Parathyroid adenoma (tissue), 2 donors: ENCODE measurements around the gene PLCD1.
A peak's percentile ranks its signal among the peaks of the same experiment; 100 is the strongest.

Experiments
- H2AFZ ChIP-seq: fragments of 300-600 bp; sonication (generic); one replicate; pipeline ENCODE4 v1.7.0; 2017; ENCODE audit warnings: antibody characterized with exemption, mild to moderate bottlenecking
- H3K27ac ChIP-seq: fragments of 300-600 bp; sonication (generic); one replicate; pipeline ENCODE4 v1.7.0; 2017
- H3K27me3 ChIP-seq: fragments of 300-600 bp; sonication (generic); one replicate; pipeline ENCODE4 v1.7.0; 2017; ENCODE audit warnings: low read length; ENCODE audit not compliant: control insufficient read depth, insufficient read depth
- H3K36me3 ChIP-seq: fragments of 300-600 bp; sonication (generic); one replicate; pipeline ENCODE4 v1.7.0; 2017; ENCODE audit warnings: low read length; ENCODE audit not compliant: control insufficient read depth, insufficient read depth
- H3K4me1 ChIP-seq: fragments of 300-600 bp; sonication (generic); one replicate; pipeline ENCODE4 v1.7.0; 2017; ENCODE audit warnings: control low read depth
- H3K4me2 ChIP-seq: fragments of 300-600 bp; sonication (generic); one replicate; pipeline ENCODE4 v1.7.0; 2017; ENCODE audit warnings: low read length
- H3K4me3 ChIP-seq: fragments of 300-600 bp; sonication (generic); one replicate; pipeline ENCODE4 v1.7.0; 2017; ENCODE audit warnings: low read depth, low read length
- H3K79me2 ChIP-seq: fragments of 300-600 bp; sonication (generic); one replicate; pipeline ENCODE4 v1.7.0; 2017; ENCODE audit warnings: control low read depth
- H3K9ac ChIP-seq: fragments of 300-600 bp; sonication (generic); one replicate; pipeline ENCODE4 v1.7.0; 2017; ENCODE audit warnings: mild to moderate bottlenecking
- H3K9me3 ChIP-seq: fragments of 300-600 bp; sonication (generic); one replicate; pipeline ENCODE4 v1.7.0; 2017; ENCODE audit warnings: low read length; ENCODE audit not compliant: control insufficient read depth
- TF ChIP-seq, protein P1 (sequence below): fragments of 300-600 bp; sonication (generic); IDR thresholded peaks from one replicate; pipeline ENCODE4 v1.7.0; 2017; ENCODE audit warnings: antibody characterized with exemption, mild to moderate bottlenecking
- donor health status: primary hyperparathyroidism.

The PLCD1 gene

DNA sequence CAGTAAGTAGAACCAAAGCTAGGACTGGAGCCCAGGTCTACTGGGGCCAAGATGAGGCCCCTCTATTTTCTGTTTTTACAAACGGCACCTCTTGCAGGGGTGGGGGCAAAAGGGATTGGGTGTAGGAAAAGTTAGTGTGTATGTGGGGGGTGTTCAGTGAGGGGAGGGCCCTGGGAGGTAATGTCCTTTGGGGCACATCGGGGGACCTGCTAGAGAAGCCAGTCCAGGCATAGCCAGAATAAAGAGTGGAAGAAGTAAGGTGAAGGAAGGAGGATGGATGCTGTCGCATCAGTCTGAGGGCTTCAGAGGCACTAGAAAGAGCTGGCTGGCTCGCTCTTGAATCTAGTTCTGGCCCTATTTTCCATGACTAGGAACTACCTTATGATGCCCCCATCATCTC lies 2.6 kb downstream of the PLCD1 start:
- TF ChIP-seq, protein P1, sequence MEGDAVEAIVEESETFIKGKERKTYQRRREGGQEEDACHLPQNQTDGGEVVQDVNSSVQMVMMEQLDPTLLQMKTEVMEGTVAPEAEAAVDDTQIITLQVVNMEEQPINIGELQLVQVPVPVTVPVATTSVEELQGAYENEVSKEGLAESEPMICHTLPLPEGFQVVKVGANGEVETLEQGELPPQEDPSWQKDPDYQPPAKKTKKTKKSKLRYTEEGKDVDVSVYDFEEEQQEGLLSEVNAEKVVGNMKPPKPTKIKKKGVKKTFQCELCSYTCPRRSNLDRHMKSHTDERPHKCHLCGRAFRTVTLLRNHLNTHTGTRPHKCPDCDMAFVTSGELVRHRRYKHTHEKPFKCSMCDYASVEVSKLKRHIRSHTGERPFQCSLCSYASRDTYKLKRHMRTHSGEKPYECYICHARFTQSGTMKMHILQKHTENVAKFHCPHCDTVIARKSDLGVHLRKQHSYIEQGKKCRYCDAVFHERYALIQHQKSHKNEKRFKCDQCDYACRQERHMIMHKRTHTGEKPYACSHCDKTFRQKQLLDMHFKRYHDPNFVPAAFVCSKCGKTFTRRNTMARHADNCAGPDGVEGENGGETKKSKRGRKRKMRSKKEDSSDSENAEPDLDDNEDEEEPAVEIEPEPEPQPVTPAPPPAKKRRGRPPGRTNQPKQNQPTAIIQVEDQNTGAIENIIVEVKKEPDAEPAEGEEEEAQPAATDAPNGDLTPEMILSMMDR, result no peak
- Histone ChIP-seq H3K4me3 (no peak overlapping the region), H3K4me2 (no peak overlapping the region), H3K4me1 (peaks cover 18% of the 10 kb centered on the region), H3K27ac (no peak overlapping the region), H3K27me3 (no peaks in the 10 kb centered on the region), H3K9me3 (no peaks in the 10 kb centered on the region), H3K9ac (no peak overlapping the region), H3K79me2 (no peaks in the 10 kb centered on the region), H2AFZ (no peak overlapping the region), H3K36me3 (no peaks in the 10 kb centered on the region)

DNA sequence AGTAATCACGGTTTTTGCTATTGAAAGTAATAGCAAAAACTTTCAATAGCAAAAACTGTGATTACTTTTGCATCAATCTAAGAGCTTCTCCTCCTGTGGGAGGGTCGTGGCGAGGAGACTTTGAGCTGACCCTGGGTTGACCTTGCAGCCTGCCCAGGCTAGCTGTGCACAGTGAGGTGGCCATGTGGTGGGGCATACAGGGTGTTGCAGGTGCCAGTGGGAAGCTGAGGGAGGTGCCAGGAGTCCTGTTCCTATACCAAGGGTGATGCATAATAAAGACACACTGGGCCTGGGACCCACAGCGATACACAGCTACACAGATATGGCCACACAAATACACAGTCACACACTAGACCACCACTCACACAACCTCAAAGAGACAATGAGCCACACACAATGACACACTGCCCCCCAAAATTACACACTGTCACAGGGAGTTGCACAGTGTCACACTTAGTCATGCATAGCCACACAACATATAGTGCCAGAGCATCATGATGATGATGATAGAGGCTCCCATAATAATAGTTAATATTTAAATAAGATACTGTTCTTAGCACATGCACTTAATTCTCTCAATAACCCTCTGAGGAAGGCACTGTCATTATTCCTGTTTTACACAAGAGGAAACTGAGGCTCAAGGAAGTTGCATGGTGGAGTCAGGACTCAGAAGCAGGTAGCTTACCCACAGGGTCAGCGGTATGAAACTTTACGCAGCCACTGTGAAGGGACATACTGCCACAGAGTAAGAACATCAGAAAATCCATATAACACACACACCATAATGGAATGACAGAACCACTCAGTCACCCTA lies 6.3 kb downstream of the PLCD1 start:
- TF ChIP-seq, protein P1, result no peak
- Histone ChIP-seq H3K27ac (peak overlapping the region; percentile 94), H3K4me3 (peak overlapping the region; percentile 90), H2AFZ (peak overlapping the region; percentile 84), H3K9me3 (no peaks in the 10 kb centered on the region), H3K4me2 (peak overlapping the region; percentile 87), H3K27me3 (no peaks in the 10 kb centered on the region), H3K36me3 (no peaks in the 10 kb centered on the region), H3K9ac (no peak overlapping the region), H3K79me2 (no peaks in the 10 kb centered on the region), H3K4me1 (no peaks in the 10 kb centered on the region)

GRCh38 chr3:38022301-38022700 lies 7.1 kb downstream of the PLCD1 start:
- Histone ChIP-seq H3K9me3 (no peaks in the 10 kb centered on the region), H2AFZ (no peak overlapping the region), H3K27me3 (no peaks in the 10 kb centered on the region), H3K9ac (no peak overlapping the region), H3K27ac (no peak overlapping the region), H3K4me1 (no peaks in the 10 kb centered on the region), H3K36me3 (no peaks in the 10 kb centered on the region), H3K4me3 (no peak overlapping the region), H3K79me2 (no peaks in the 10 kb centered on the region), H3K4me2 (no peak overlapping the region)
- TF ChIP-seq, protein P1, result no peak

DNA sequence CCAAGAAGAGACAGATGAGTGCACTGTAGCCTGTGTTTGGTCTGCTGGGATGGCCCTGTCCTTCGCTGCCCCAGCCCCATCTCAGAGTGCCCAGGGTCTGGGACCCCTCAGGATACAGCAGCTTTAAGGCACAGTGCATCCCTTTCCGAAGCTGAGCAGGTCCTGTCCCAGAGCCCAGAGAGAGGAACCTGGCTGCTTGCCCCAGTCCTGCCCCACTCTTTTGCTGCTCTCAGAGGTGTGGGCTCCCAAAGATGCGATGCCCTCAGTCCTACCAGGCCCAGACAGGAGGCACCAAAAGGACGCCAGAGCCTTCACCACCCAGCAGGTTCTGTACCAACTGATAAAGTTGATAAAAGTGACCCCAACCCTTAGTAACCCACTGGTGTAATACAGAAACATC lies 8.2 kb downstream of the PLCD1 start:
- H3K27me3 ChIP-seq, result no peaks in the 10 kb centered on the region
- no peak overlapping the region for H3K4me2 ChIP-seq
- no peaks in the 10 kb centered on the region for H3K4me1 ChIP-seq
- TF ChIP-seq, protein P1, result no peak
- no peaks in the 10 kb centered on the region for H3K36me3 ChIP-seq
- no peak overlapping the region for H3K9ac ChIP-seq
- no peaks in the 10 kb centered on the region for H3K9me3 ChIP-seq
- H3K4me3 ChIP-seq, result no peak overlapping the region
- H3K79me2 ChIP-seq, result no peaks in the 10 kb centered on the region
- H2AFZ ChIP-seq, result no peak overlapping the region
- no peak overlapping the region for H3K27ac ChIP-seq

GRCh38 chr3:38020342-38020726 lies 9.1 kb downstream of the PLCD1 start:
- H2AFZ ChIP-seq, result no peak overlapping the region
- TF ChIP-seq, protein P1, result no peak
- no peak overlapping the region for H3K4me2 ChIP-seq
- no peaks in the 10 kb centered on the region for H3K36me3 ChIP-seq
- H3K4me1 ChIP-seq, result no peaks in the 10 kb centered on the region
- no peak overlapping the region for H3K9ac ChIP-seq
- H3K27me3 ChIP-seq, result no peaks in the 10 kb centered on the region
- no peaks in the 10 kb centered on the region for H3K9me3 ChIP-seq
- no peaks in the 10 kb centered on the region for H3K79me2 ChIP-seq
- no peak overlapping the region for H3K4me3 ChIP-seq
- H3K27ac ChIP-seq, result no peak overlapping the region
